Inflammatory macrophage (primary cell): Measurements from ENCODE around the gene HTR6.

Experiments
- DNase-seq, 2 donors: peaks; one replicate each; pipeline ENCODE4 v3.0.0-alpha.2; 2020 to 2022

Gene HTR6

DNA sequence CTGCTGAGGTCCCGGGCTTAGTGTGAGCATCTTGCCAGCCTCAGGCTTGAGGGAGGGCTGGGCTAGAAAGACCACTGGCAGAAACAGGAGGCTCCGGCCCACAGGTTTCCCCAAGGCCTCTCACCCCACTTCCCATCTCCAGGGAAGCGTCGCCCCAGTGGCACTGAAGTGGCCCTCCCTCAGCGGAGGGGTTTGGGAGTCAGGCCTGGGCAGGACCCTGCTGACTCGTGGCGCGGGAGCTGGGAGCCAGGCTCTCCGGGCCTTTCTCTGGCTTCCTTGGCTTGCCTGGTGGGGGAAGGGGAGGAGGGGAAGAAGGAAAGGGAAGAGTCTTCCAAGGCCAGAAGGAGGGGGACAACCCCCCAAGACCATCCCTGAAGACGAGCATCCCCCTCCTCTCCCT is 7.2 kb upstream of the HTR6 start:
- DNase-seq = no peak

GRCh38 chr1:19658186-19658585 is 6.5 kb upstream of the HTR6 start:
- no peak for DNase-seq

- peak; percentile 35 to 56 for DNase-seq
These were observed 2.9 kb upstream of the HTR6 start for GRCh38 chr1:19661721-19662228.

DNA sequence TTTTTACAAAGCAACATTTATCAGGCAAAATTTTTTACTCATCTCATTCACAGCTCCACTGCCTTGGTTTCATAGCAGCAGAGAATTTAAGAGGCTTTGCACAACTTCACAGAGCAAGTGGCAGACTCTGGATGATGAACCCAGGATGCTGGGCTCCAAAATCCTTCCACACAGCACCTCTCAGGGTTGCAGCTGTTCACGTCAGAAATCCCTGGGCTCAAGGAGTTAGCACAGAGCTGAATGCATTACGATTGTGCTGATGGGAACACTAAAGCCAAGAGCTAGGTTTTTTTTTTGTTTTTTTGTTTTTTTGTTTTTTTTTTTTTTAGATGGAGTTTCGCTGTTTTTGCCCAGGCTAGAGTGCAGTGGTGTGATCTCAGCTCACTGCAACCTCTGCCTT is 2.4 kb upstream of the HTR6 start:
- no peak for DNase-seq

DNA sequence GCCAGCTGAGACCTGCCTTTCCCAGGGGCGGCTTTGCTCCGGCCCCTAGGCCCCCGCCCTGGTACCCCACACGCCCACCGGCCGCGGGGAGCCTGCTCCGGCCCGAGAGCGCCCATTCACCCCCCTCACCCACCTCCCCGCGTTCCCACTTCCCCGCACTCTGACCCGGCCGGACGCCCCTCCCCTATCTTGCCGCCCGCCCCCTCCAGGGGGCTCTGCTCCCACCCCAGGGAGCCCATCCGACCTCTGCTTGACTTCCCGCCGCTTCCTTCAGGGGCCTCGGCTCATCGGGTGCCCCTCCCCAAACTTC is 466 bp downstream of the HTR6 start:
- no peak for DNase-seq

GRCh38 chr1:19665496-19666465 is 1.1 kb downstream of the HTR6 start:
- DNase-seq = no peak

DNA sequence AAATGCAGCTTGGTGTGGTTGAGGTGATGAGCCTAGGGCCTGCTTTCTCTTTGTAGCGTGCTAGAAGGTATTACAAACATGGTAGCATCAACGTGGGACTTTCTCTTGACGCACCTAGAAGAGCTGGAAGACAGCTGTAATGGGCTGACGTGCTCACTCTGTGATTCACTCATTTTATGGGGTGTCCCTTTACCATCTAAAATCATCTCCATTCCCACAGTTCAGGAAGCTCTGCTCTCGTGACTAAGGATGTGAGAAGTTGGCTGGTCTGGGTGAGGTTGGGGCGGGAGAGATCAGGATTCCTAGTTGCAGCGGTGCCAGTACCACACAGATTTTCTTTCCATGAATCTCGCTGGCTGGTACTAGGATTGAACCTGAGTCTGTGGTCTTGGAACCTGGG is 4.2 kb downstream of the HTR6 start:
- DNase-seq = no peak

GRCh38 chr1:19670787-19671186 is 6.1 kb downstream of the HTR6 start:
- no peak for DNase-seq

GRCh38 chr1:19672237-19672636 is 7.6 kb downstream of the HTR6 start:
- no peak for DNase-seq

- no peak for DNase-seq
These were observed 11.1 kb downstream of the HTR6 start for GRCh38 chr1:19675797-19676196.

GRCh38 chr1:19676438-19676922 is 11.8 kb downstream of the HTR6 start:
- DNase-seq = peak in 1 of 2 donors; percentile 14

- no peak for DNase-seq
These were observed 13.8 kb downstream of the HTR6 start for GRCh38 chr1:19678493-19678892.

- no peak for DNase-seq
These were observed 14.3 kb downstream of the HTR6 start for GRCh38 chr1:19678931-19679453.

DNA sequence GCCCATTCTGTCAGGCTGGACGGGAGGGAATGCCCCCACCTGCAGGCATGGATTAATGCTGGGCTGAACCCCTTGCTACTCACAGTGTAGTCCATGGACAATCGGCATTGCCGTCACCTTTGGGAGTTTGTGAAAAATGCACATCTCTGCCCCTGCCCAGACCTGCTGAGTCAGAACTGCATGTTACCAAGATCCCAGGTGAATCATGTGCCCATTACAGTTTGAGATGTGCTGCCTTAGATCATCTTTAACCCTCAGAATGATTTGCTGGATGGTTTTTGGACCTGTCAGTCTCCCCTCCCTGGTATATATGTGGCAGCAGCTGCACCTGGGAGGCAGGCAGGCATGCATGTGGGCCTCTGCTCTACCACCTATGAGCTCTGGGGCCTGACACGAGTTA is 15.0 kb downstream of the HTR6 start:
- DNase-seq = no peak

DNA sequence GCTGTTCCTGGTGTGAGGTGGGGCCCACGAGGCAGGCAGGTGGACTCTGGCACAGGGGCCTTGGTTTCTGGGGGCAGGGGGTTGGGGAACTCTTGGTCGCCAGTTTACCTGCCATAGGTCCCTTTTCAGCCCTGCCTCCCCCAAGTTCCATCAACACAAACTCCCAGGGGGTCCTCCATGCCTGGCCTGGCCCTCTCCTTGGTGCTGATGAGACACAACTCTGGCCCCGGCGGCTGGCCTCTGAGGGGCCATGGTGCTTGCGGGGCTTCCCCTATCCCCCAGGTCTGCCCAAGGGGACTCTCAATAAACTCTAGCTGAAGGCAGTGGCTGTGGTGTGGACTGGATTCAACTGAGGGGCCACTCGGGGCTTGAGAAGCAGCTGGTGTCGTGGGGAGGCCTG is 16.0 kb downstream of the HTR6 start:
- no peak for DNase-seq

GRCh38 chr1:19682257-19682656 is 17.6 kb downstream of the HTR6 start:
- DNase-seq = no peak

DNA sequence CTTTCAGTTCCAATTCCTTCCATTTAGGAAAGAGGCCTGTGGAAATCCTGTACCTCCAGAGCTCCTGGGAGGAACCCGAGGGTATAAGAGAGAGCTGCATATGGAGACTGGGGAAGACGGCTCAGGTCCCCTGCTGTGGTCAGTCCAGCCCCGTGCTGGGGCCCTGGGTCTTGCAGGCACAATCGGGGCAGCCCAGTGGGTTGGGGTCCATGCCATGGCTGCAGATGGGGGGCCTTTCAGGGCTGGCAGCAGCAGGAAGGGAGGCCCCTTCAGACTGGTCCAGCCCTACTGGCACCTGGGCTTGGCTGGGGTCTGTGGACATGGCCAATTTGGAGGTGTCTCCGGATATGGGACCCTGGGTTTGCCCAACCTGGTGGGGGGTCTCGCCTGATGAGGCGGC is 18.2 kb downstream of the HTR6 start:
- no peak for DNase-seq

- no peak for DNase-seq
These were observed 18.7 kb downstream of the HTR6 start for GRCh38 chr1:19683351-19683750.

- no peak for DNase-seq
These were observed 20.0 kb downstream of the HTR6 start for GRCh38 chr1:19684677-19685076.

- DNase-seq = no peak
These were observed 21.3 kb downstream of the HTR6 start for GRCh38 chr1:19685994-19686393.

DNA sequence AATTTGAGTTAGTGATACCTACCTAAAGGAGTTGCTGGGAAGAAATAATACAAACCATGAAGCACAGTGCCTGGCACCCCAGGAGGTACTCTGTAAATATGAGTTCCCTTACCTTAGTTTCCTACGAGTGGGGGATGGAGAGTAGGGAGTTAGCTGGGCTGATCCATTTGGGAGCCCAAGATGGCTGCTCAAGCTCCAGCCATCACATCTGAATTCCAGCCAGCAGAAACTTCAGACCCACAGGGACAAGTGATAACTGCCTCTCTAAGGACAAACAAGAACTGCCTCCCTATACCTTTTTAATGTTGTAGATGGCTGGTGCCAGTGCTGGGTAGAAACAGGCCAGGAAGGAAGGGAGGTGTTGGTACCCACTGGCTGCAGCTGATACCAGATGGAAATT is 22.7 kb downstream of the HTR6 start:
- DNase-seq = no peak

- DNase-seq = no peak
These were observed 23.6 kb downstream of the HTR6 start for GRCh38 chr1:19688041-19688842.

GRCh38 chr1:19689085-19689757 is 24.5 kb downstream of the HTR6 start:
- DNase-seq = no peak
